Spleen (tissue), 7 donors: Measurements from ENCODE around the gene HJURP.

Source experiments
- POLR2A ChIP-seq, 3 donors: fragments of 450-650 bp; IDR thresholded peaks; one replicate each; pipeline ENCODE4 v1.5.1; 2017; ENCODE audit warnings: antibody characterized with exemption in 3 of 3, mild to moderate bottlenecking in 1 of 3
- TF ChIP-seq, protein P1 (sequence below), 11 experiments: fragments of 200-600 bp in 7 of 11; fragments of 450-650 bp in 4 of 11; sonication (generic) in 4 of 11; IDR thresholded peaks in 8 of 11; conservative IDR thresholded peaks in 3 of 11; 1 replicate in 7 of 11; 2 replicates in 4 of 11; pipeline versions ENCODE4 v1.4.0 to v1.8.0; 2016 to 2021; ENCODE audit warnings: antibody characterized with exemption in 11 of 11, inconsistent platforms in 4 of 11, mild to moderate bottlenecking in 1 of 11
- donor health status: DM: no; HTN: no; CAD: no; lungs with moderate emphysema.
- donor health status: DM: no; HTN: no; CAD: no.
- donor health status: DM: no; HTN: no; CAD: no.

DNA sequence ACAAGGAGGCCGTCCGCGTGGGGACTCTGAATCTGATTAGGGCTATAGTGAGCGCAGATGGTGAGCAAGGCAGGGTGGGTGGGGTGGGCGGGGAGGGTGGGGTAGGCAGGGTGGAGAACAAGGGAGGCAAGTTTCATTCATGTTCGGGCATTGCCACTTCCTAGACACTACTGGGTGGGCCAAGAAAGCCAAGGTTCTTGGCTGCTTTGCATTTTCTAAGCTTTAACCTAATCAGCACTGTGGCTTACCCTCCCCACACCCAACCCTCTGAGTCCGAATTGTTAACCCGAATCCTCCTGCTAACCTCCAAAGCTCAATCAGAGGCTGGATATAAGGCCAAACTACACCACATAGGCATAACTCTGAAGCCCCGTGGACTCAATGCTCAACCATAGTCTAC lies 58.1 kb downstream of the HJURP start:
- TF ChIP-seq, protein P1, sequence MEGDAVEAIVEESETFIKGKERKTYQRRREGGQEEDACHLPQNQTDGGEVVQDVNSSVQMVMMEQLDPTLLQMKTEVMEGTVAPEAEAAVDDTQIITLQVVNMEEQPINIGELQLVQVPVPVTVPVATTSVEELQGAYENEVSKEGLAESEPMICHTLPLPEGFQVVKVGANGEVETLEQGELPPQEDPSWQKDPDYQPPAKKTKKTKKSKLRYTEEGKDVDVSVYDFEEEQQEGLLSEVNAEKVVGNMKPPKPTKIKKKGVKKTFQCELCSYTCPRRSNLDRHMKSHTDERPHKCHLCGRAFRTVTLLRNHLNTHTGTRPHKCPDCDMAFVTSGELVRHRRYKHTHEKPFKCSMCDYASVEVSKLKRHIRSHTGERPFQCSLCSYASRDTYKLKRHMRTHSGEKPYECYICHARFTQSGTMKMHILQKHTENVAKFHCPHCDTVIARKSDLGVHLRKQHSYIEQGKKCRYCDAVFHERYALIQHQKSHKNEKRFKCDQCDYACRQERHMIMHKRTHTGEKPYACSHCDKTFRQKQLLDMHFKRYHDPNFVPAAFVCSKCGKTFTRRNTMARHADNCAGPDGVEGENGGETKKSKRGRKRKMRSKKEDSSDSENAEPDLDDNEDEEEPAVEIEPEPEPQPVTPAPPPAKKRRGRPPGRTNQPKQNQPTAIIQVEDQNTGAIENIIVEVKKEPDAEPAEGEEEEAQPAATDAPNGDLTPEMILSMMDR (IDR thresholded peaks at IDR 0.05 in 8 of 11, conservative IDR thresholded peaks at IDR 0.05 in 3 of 11) = no peak
- no peak for TF ChIP-seq POLR2A (IDR thresholded peaks at IDR 0.05)
